Heart right ventricle (tissue), 16 donors: Measurements from ENCODE around the gene CBFA2T2. TPM values are rescaled to one million over a fixed set of nuclear protein-coding genes. Genes with fewer than 3 reads are reported as not detected.
A peak's percentile ranks its signal among the peaks of the same experiment; 100 is the strongest.

Experiments used
- ATAC-seq, 8 donors: fragments of 200-7000 bp; cut with Tn5 transposase; one replicate each; pipeline ENCODE4 v1.9.1; 2020; ENCODE audit warnings: mild to moderate bottlenecking in 8 of 8, moderate library complexity in 8 of 8, moderate number of reproducible peaks in 1 of 8
- DNase-seq, 2 donors: peaks; one replicate each; pipeline ENCODE4 v3.0.0-alpha.2; 2020
- H3K27ac ChIP-seq, 10 donors: fragments of 200-600 bp; sonication (generic) in 2 of 10; one replicate each; pipeline versions ENCODE4 v1.5.0 to v1.8.0; 2020 to 2022; ENCODE audit warnings: mild to moderate bottlenecking in 3 of 10
- H3K27me3 ChIP-seq, 7 donors: fragments of 200-600 bp; one replicate each; pipeline ENCODE4 v1.8.0; 2021 to 2022; ENCODE audit warnings: mild to moderate bottlenecking in 2 of 7
- H3K36me3 ChIP-seq, 9 donors: fragments of 200-600 bp; sonication (generic) in 1 of 9; one replicate each; pipeline versions ENCODE4 v1.5.0 to v1.8.0; 2020 to 2022; ENCODE audit warnings: mild to moderate bottlenecking in 2 of 9
- H3K4me1 ChIP-seq, 9 donors: fragments of 200-600 bp; sonication (generic) in 1 of 9; one replicate each; pipeline versions ENCODE4 v1.5.0 to v1.8.0; 2020 to 2022; ENCODE audit warnings: mild to moderate bottlenecking in 4 of 9
- H3K4me3 ChIP-seq, 10 donors: fragments of 200-600 bp; sonication (generic) in 2 of 10; one replicate each; pipeline versions ENCODE4 v1.5.0 to v1.8.0; 2020 to 2022; ENCODE audit warnings: mild to moderate bottlenecking in 7 of 10, moderate library complexity in 2 of 10
- H3K9me3 ChIP-seq, 11 donors: fragments of 200-600 bp in 10 of 11; sonication (generic) in 2 of 11; one replicate each; pipeline versions ENCODE4 v1.5.0 to v1.8.0; 2013 to 2022; ENCODE audit warnings: mild to moderate bottlenecking in 2 of 11, control low read depth in 1 of 11, moderate library complexity in 1 of 11
- CTCF ChIP-seq, 9 donors: fragments of 200-600 bp; sonication (generic) in 2 of 9; IDR thresholded peaks; one replicate each; pipeline versions ENCODE4 v1.5.0 to v1.8.0; 2021 to 2022; ENCODE audit warnings: antibody characterized with exemption in 9 of 9, mild to moderate bottlenecking in 5 of 9, moderate library complexity in 1 of 9
- WGBS, 2 donors: extraction: QIAGEN DNeasy Blood & Tissue Kit; methylation state at CpG; one replicate each; pipeline ENCODE4 v1.1.7; 2013; ENCODE audit warnings: inconsistent platforms in 1 of 2; 5-methylcytosine and 5-hydroxymethylcytosine counted together
- intact Hi-C, 10 donors: fragments of 100-400 bp; cut with DNase I; formaldehyde crosslinking; loops; one replicate each; pipeline versions ENCODE4 v1.11.1 to v1.14.2; 2022
- polyA plus RNA-seq, 2 donors: library from polyadenylated mRNA; stranded (reverse); fragments of 200-250 nt; gene quantifications; one replicate each; pipeline ENCODE4 v1.2.3, GENCODE V29; 2013
- total RNA-seq, 10 donors: library from RNA; stranded (reverse); fragmentation: NEBNext Ultra II Directional in 3 of 10; extraction: Animal tissue kit (Norgen Biotek cat#: 25700) in 3 of 10; gene quantifications; one replicate each; pipeline versions ENCODE4 v1.2.1 to v1.2.4, GENCODE V29; 2021 to 2023
- donor health status: Arrhythmogenic right ventricular cardiomyopathy.
- donor health status: ischemic (EF 13 %, LVEDD 7.1; RV severe dilation, severe dysfunction).
- donor health status: healthy with polysubstance abuse.
- donor health status: DM: no; HTN: yes; CAD: no.
- donor health status: DM: no; HTN: no; CAD: no.
- donor health status: ischemic (EF 25% LVEDD 6.9; RV normal size, moderate dysfunction).
- donor health status: ischemic (EF 25% LVEDD 5.7; RV mildly dilated, moderate dysfunction).
- donor health status: healthy.
- donor health status: DM: yes; HTN: yes; CAD: no.
- donor health status: Ischemic cardiomyopathy.
- donor health status: ischemic (EF 35%, LVEDD 5.7; RV mildly dilated, moderate dysfunction).
- donor health status: nonischemic (EF 11% LVEDD 7.7; RV severe dilation, severe dysfunction).
- donor health status: DM: yes; HTN: yes; CAD: no.
- donor health status: PGD.
- donor health status: ischemic (EF 29% LVEDD 5.4; RV normal size, mild dysfunction).
- donor health status: nonischemic (EF 23%, LVEDD 6.1; RV moderate dilation, normal function).

The CBFA2T2 gene
- total and polyA plus RNA-seq, 12 donors = 3.5 to 13.3 (median 11.3) TPM

- H3K4me3 ChIP-seq = peak overlapping the region in 2 of 10 donors; percentile 40 to 50
- intact Hi-C loops = loop anchor here in 1 of 10 donors (5.0 kb wide), 1 partner anchor 48 kb away; the partner anchor contains the start of gene ZNF341
Observed at GRCh38 chr20:33684533-33685327, 194.8 kb downstream of the CBFA2T2 start.

GRCh38 chr20:33685328-33686099 is 195.6 kb downstream of the CBFA2T2 start:
- peak overlapping the region in 8 of 10 donors; percentile 21 to 50 (median 40) for H3K4me3 ChIP-seq
- no peaks in the 10 kb centered on the region for H3K27me3 ChIP-seq
- WGBS, 2 donors = 3 to 4% methylated on average over 45 to 53 of the region's 53 CpGs
- no peaks in the 10 kb centered on the region for H3K36me3 ChIP-seq
- no peak for TF ChIP-seq CTCF (IDR thresholded peaks at IDR 0.05)
- peak overlapping the region in 1 of 10 donors; percentile 5 for H3K27ac ChIP-seq
- no peak for DNase-seq
- H3K4me1 ChIP-seq = peaks cover 0 to 46% (median 20%) of the 10 kb centered on the region in 9 donors
- H3K9me3 ChIP-seq = no peaks in the 10 kb centered on the region
- intact Hi-C loops = loop anchor here in 1 of 10 donors (5.0 kb wide), 1 partner anchor 47 kb away; the partner anchor contains the start of gene ZNF341
- no peak for ATAC-seq

More at GRCh38 chr20:33684533-33685327, 194.8 kb downstream of the CBFA2T2 start:
- no peak for DNase-seq
- H3K27ac ChIP-seq = peak overlapping the region in 1 of 10 donors; percentile 5
- 41% methylated on average over 10 of the region's 10 CpGs for WGBS, 2 donors
- H3K4me1 ChIP-seq = peaks cover 0 to 38% (median 20%) of the 10 kb centered on the region in 9 donors
- no peak for ATAC-seq
- H3K9me3 ChIP-seq = no peaks in the 10 kb centered on the region
- no peaks in the 10 kb centered on the region for H3K36me3 ChIP-seq
- no peaks in the 10 kb centered on the region for H3K27me3 ChIP-seq
- TF ChIP-seq CTCF (IDR thresholded peaks at IDR 0.05) = no peak

- 2% methylated on average over 79 to 101 of the region's 101 CpGs for WGBS, 2 donors
- DNase-seq (peak; percentile 95 to 97), ATAC-seq (peak; percentile 97 to 100 (median 99))
- TF ChIP-seq CTCF (IDR thresholded peaks at IDR 0.05) = peak in 8 of 9 donors; percentile 35 to 72 (median 50)
- intact Hi-C loops = loop anchor here in 1 of 10 donors (5.0 kb wide), 1 partner anchor 46 kb away; the partner anchor contains the start of gene ZNF341
- Histone ChIP-seq H3K27me3 (no peaks in the 10 kb centered on the region), H3K9me3 (no peaks in the 10 kb centered on the region), H3K36me3 (no peaks in the 10 kb centered on the region), H3K4me3 (peak within 1 kb of the TSS in 8 of 10 donors; percentile 21 to 50 (median 40)), H3K4me1 (peaks cover 0 to 47% (median 20%) of the 10 kb centered on the region in 9 donors), H3K27ac (peak within 1 kb of the TSS in 8 of 10 donors; percentile 10 to 56 (median 36))
Observed at GRCh38 chr20:33686100-33686983, 196.4 kb downstream of the CBFA2T2 start, which contains the start of gene E2F1. E2F1 (minus strand) TSS chr20:33686385; CDS start chr20:33686264, 121 bp downstream.
